Peyer's patch (tissue), 4 donors: Measurements from ENCODE around the gene EFNA2. TPM values are rescaled to one million over a fixed set of nuclear protein-coding genes. Genes with fewer than 3 reads are reported as not detected.

Experiments used
- DNase-seq, 3 donors: peaks; one replicate each; pipeline ENCODE4 v3.0.0-alpha.2; 2017 to 2019
- H3K27ac ChIP-seq, 4 donors: fragments of 200-600 bp; sonication (generic); one replicate each; pipeline ENCODE4 v1.5.1; 2016 to 2019
- H3K27me3 ChIP-seq, 2 donors: fragments of 200-600 bp; sonication (generic); one replicate each; pipeline ENCODE4 v1.5.1; 2019
- H3K36me3 ChIP-seq, 3 donors: fragments of 200-600 bp; sonication (generic); one replicate each; pipeline ENCODE4 v1.5.1; 2016 to 2019
- H3K4me1 ChIP-seq, 4 donors: fragments of 200-600 bp; sonication (generic); one replicate each; pipeline ENCODE4 v1.5.1; 2016 to 2019
- H3K4me3 ChIP-seq, 4 donors: fragments of 200-600 bp; sonication (generic); 1 replicate in 3 of 4; 2 replicates in 1 of 4; pipeline ENCODE4 v1.5.1; 2016 to 2019; ENCODE audit warnings: mild to moderate bottlenecking in 1 of 4
- H3K9me3 ChIP-seq, 4 donors: fragments of 200-600 bp; sonication (generic); one replicate each; pipeline ENCODE4 v1.5.1; 2016 to 2019; ENCODE audit warnings: mild to moderate bottlenecking in 1 of 4
- POLR2A ChIP-seq, 2 donors: fragments of 450-650 bp; IDR thresholded peaks; one replicate each; pipeline ENCODE4 v1.5.1; 2017; ENCODE audit warnings: antibody characterized with exemption in 2 of 2, mild to moderate bottlenecking in 2 of 2, moderate library complexity in 2 of 2
- total RNA-seq, 4 donors: library from RNA; depleted of rRNA; stranded (reverse); fragments of >200 nt; gene quantifications; one replicate each; pipeline ENCODE4 v1.1.0, GENCODE V29; 2016
- TF ChIP-seq, protein P1 (sequence below), 6 experiments: fragments of 450-650 bp in 4 of 6; fragments of 200-600 bp in 2 of 6; sonication (generic) in 1 of 6; IDR thresholded peaks; one replicate each; pipeline ENCODE4 v1.5.1; 2017 to 2019; ENCODE audit warnings: antibody characterized with exemption in 6 of 6, mild to moderate bottlenecking in 3 of 6, moderate library complexity in 1 of 6

Gene EFNA2
- total RNA-seq, 4 donors from 2014 or later = 21.5 to 34.1 (median 32.3) TPM

DNA sequence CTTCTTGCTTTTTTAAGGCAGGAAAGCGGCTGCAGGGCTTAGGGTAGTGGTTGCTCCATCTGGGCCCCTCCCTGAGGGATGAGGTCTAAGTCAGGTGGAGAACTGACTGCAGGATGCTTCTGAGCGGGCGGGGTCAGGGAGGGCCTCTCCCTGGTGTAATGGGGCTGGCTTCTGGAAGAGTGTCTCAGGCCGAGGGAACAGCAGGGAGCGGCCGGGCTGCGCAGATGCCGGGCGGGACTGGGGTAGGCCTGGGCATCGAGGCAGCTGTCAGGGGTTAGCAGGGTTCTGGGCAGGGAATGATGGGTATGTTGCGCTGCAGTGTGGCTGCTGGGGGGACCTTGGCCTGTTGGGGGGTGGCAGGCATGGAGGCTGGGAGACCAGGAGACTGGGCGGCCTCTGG is 7.6 kb upstream of the EFNA2 start:
- no peak for DNase-seq
- H3K4me3 ChIP-seq = no peak overlapping the region
- H3K27ac ChIP-seq = no peak overlapping the region
- H3K4me1 ChIP-seq = peaks cover 0 to 44% (median 26%) of the 10 kb centered on the region in 4 donors
- peaks cover 0 to 30% (median 0%) of the 10 kb centered on the region in 3 donors for H3K36me3 ChIP-seq
- TF ChIP-seq, protein P1, sequence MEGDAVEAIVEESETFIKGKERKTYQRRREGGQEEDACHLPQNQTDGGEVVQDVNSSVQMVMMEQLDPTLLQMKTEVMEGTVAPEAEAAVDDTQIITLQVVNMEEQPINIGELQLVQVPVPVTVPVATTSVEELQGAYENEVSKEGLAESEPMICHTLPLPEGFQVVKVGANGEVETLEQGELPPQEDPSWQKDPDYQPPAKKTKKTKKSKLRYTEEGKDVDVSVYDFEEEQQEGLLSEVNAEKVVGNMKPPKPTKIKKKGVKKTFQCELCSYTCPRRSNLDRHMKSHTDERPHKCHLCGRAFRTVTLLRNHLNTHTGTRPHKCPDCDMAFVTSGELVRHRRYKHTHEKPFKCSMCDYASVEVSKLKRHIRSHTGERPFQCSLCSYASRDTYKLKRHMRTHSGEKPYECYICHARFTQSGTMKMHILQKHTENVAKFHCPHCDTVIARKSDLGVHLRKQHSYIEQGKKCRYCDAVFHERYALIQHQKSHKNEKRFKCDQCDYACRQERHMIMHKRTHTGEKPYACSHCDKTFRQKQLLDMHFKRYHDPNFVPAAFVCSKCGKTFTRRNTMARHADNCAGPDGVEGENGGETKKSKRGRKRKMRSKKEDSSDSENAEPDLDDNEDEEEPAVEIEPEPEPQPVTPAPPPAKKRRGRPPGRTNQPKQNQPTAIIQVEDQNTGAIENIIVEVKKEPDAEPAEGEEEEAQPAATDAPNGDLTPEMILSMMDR (IDR thresholded peaks at IDR 0.05) = no peak
- no peak for TF ChIP-seq POLR2A (IDR thresholded peaks at IDR 0.05)
- H3K27me3 ChIP-seq = no peaks in the 10 kb centered on the region
- H3K9me3 ChIP-seq = no peaks in the 10 kb centered on the region

GRCh38 chr19:1278713-1279660 is 6.7 kb upstream of the EFNA2 start:
- peaks cover 0 to 21% (median 0%) of the 10 kb centered on the region in 3 donors for H3K36me3 ChIP-seq
- H3K4me1 ChIP-seq = peaks cover 0 to 42% (median 23%) of the 10 kb centered on the region in 4 donors
- TF ChIP-seq POLR2A (IDR thresholded peaks at IDR 0.05) = no peak
- TF ChIP-seq, protein P1 (IDR thresholded peaks at IDR 0.05) = no peak
- DNase-seq = peak in 1 of 3 donors; percentile 52
- H3K27ac ChIP-seq = peak overlapping the region in 1 of 4 donors; percentile 3
- no peaks in the 10 kb centered on the region for H3K27me3 ChIP-seq
- H3K9me3 ChIP-seq = no peaks in the 10 kb centered on the region
- H3K4me3 ChIP-seq = no peak overlapping the region

GRCh38 chr19:1279782-1280341 is 5.8 kb upstream of the EFNA2 start:
- H3K27ac ChIP-seq = peak overlapping the region in 1 of 4 donors; percentile 3
- no peak overlapping the region for H3K4me3 ChIP-seq
- peaks cover 0 to 13% (median 0%) of the 10 kb centered on the region in 3 donors for H3K36me3 ChIP-seq
- TF ChIP-seq POLR2A (IDR thresholded peaks at IDR 0.05) = no peak
- TF ChIP-seq, protein P1 (IDR thresholded peaks at IDR 0.05) = peak; percentile 90 to 96 (median 93)
- H3K9me3 ChIP-seq = no peaks in the 10 kb centered on the region
- H3K4me1 ChIP-seq = peaks cover 0 to 38% (median 14%) of the 10 kb centered on the region in 4 donors
- DNase-seq = peak; percentile 67 to 92 (median 91)
- peaks cover 0 to 3% of the 10 kb centered on the region in 2 donors for H3K27me3 ChIP-seq

DNA sequence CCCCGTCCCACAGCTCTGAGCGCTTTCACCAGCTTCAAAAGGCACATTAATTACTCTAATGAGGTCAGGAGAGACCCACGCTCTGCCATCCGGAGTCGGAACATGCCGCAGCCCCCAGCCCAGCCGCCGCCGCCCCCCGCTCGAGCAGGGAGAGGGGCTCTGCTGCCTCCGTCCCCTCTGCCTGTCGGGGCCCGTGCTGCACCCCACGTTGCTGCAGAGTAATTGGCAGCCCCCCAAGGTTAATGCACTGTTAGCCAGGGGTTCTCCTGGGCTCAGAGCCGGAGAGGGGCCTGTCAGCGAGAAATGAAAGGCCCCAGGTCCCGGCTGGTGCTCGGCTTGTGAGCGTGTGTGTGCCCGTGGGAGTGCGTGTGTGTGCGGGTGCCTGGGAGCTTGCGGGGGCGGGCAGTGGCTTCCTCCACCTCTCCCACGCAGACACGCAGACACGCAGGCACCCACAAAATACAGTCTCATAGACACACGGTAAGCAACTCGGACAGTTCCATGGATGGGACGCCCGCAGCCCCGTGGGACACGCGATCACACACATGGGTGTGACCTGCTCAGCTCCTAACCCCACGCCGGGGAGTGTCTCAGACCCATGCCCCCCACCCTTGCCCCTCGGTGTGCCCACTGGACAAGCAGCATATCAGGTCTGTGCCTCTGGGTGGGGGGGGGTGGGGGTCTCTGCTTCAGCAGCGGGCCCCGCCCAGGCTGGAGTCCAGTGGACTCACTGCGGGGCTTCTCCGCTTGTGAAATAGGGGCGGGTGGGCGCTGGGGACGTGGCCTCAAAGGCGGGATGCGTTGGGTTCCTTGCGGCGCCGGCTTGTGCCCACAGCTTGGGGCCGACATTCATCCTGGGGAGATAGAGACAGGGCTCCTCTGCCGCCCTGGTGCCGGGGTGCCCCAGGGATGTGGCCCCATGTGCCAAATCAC is 4.8 kb upstream of the EFNA2 start:
- H3K9me3 ChIP-seq = no peaks in the 10 kb centered on the region
- no peak for TF ChIP-seq POLR2A (IDR thresholded peaks at IDR 0.05)
- TF ChIP-seq, protein P1 (IDR thresholded peaks at IDR 0.05) = no peak
- peaks cover 0 to 42% (median 9%) of the 10 kb centered on the region in 4 donors for H3K4me1 ChIP-seq
- DNase-seq = no peak
- H3K36me3 ChIP-seq = peaks cover 0 to 11% (median 0%) of the 10 kb centered on the region in 3 donors
- no peak overlapping the region for H3K4me3 ChIP-seq
- peaks cover 0 to 9% of the 10 kb centered on the region in 2 donors for H3K27me3 ChIP-seq
- H3K27ac ChIP-seq = no peak overlapping the region
